ENCODE measurements around the gene CELF4.

The CELF4 gene

DNA sequence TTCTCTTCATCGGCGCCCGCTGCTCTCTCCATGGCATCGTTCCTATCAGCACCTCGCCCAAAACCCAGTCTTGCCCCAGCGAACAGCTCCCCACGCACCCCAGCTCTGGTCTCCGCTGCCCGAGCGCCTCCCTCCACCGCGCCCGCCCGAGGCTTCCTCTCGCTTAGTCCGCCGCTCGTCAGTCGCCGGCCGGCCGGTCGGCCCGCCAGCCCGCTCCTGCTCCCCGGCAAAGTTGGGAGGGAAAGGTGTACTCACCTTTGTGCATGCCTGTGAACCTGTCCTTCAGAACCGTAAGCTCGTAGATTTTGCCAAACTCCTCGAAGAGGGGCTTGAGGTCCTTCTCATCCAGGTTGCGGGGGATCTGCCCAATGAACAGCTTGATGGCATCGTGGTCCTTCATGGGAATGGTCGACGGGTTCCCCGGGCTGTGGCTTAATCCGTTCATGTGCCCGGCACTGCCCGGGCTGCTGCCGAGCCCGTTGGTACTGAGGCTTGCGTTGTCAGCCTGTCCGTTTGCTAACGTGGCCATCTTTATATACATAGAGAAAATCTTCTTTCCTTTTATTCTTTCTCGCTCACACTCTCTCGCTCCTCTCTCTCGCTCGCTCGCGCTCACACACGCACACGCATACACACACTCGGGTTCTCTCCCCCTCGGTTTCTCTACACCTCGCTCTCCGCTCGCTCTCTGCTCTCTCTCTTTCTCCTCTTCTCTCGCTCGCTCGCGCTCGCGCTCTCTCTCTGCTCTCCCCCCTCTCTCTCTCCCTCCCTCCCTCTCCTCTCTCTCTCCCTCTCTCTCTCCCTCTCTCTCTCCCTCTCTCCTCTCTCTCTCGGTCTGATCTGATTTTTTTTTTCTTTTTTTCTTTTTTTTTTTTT lies at the start of gene CELF4:
Gene CELF4 (minus strand): TSS at position 698 of the 876 bp plus-strand sequence.
- DNase-seq: peak; percentile 88

DNA sequence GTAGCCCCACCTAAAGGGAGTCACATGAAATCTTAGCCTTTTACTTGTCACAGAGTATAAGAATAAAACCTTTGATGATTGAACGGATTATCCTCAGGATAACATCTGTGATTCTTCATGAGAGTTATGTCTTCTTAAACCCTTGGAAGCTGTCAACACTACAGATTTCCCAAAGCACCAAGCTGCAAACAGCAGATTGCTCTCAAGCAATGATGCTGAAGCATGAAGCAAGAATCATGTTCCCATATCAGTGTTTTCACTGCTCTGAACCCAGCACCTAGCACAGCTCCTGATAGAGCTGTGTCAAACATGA lies 47.6 kb upstream of the CELF4 start:
- no peak for DNase-seq

DNA sequence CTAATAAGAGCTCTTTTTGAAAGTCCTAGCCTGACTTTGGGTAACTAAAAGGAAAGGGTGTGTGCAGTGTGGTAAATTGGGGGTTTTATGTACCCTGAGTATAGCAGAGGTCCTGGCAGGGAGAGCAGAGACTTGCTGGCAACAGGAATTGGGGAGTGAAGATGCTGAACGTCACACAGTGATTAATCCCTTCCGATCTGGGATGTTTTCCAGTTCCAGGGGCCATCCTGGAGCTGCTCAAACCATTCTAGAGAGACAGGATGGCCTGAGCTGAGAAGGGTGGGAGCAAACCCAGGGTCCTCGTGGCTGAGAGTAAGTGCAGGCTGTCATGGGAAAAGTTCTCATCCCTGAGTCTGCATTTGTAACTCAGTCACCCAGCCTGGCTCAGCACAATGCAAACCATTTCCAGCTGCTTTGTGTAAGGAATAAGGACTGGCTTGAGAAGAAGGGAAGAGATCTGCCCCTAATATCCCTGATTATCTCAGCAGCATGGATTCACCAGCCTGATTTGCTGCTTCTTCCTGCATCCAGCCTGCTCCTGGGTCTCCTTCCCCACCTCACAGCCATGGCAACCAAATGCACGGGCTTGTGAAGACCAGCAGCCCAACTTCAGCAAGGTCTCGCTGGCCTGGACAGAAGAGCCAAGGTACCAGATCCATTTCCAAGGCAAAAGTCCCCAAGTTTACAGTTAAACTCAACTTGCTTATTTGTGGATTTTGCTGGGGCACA lies 47.1 kb upstream of the CELF4 start:
- DNase-seq: no peak

DNA sequence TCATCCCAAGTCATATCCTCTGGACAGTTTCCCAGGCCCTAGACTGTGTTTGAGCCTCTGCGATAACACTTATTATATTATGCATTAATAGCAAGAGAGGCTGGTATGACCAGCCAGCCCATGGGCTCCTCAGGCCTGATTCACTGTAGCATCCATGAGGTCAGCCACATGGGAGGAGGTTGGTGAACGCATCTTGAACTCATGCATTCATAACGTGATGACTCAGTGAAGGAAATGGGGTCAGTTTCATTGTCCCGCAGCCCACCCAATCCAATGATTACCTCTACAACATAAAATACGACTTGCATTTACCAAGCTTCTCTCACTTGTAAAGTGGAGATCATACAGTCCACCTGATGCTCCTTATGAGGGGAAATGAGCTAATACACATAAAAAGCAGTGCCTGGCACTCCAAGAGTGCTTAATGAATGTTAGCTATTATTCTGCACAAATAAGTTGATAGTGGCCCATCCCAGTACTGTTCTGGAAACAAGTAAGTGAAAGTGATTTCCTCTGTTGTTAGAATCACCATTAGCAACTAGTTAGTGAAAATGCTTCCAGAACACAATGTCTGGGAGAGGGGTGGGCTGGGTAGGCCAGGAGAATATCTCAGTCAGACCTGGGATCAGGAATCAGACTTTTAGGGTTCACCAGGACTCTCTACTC lies 46.1 kb upstream of the CELF4 start:
- DNase-seq: no peak

DNA sequence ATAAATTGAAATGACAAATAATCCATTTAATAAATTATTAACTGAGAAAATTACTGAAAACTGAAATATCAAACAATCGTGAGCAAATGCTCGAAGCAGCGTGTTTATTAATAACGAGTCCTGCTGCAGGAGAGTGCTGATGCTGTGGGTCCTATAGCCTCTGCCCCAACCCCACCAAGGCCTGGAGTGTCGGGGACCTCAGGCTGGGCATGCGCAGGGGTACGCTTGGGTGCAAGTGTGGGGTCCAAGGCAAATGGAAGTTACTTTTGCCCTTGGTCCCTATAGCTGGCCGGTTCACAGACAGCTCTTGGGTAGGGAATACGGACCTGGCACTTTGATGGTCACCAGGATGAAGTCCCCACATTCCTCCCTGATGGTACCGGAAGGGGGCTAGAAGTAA lies 43.3 kb upstream of the CELF4 start:
- no peak for DNase-seq

GRCh38 chr18:37607281-37607680 lies 41.7 kb upstream of the CELF4 start:
- DNase-seq: no peak

DNA sequence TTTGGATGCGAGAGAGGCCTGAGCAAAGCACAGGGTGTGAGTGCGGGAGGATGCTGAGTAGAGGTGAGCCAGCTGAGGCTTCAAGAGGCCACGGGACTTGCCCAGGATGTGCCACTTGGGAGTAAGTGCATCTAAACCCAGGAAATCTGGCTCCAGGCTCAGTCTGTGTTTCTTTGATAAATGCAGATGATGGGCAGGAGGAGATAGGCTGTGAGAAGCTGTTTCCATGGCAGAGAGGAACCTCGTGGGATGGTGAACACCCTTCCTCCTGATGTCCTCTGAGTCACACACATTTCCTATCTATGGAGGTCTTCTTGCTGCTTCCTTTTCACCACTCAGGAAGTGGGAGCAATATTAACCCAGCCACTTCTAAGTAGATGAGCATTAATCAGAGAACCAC lies 38.4 kb upstream of the CELF4 start:
- DNase-seq: no peak

- DNase-seq: no peak
These were observed 33.6 kb upstream of the CELF4 start for GRCh38 chr18:37598966-37599896.

GRCh38 chr18:37598396-37598795 lies 32.8 kb upstream of the CELF4 start:
- no peak for DNase-seq

DNA sequence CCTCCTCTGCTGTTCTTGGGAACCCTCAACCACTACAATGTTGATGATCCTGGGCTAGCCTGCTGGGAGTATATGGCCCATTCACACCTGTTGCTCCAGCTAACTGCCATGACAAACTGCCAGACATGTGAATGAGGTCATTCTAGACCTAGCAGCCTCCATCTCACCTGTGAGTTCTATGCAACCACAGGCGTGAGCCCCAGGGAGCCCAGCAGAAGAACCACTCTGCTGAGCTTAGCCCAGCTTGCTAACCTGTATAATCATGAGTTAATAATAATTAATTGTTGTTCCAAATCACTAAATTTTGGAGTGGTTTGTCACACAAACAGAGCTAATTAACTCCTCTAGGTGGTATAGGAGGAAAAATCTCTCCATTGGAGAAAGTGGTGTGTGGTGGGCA lies 24.7 kb upstream of the CELF4 start:
- no peak for DNase-seq

- no peak for DNase-seq
These were observed 22.7 kb upstream of the CELF4 start for GRCh38 chr18:37588289-37588688.

GRCh38 chr18:37586656-37587225 lies 21.1 kb upstream of the CELF4 start:
- no peak for DNase-seq

DNA sequence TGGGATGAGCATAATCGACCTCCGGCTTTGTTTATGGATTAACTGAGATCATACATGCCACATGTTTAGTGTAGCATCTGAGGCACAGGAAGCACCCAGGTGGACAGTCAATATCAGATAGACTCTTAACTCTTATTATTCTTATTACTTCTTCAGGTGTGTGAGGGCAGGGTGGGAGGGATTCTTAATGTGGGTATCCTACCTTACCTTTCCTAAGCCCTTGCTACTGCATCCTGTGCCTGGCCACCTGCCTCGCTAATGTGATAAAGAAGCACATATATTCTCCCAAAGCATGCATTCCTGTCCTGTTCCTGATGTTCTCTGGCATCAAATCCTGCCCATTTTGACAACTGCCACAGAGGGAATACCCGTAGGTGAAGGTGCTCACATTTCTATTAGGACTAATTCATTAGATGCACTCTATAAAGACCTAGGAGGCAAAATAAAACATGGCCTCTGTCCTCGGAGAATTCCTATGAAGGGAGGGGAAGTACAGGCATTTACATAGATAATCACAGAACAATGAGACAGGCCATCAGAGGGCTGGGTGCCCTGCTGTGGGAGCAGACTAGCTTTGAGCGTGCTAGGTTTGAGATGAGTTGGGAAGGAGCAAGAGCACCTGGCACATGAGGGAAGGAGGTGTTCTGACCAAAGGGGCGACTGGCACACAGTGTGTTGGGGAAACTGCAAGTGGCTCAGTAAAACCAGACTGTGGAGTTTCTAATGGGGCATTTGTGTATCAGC lies 19.5 kb upstream of the CELF4 start:
- no peak for DNase-seq

DNA sequence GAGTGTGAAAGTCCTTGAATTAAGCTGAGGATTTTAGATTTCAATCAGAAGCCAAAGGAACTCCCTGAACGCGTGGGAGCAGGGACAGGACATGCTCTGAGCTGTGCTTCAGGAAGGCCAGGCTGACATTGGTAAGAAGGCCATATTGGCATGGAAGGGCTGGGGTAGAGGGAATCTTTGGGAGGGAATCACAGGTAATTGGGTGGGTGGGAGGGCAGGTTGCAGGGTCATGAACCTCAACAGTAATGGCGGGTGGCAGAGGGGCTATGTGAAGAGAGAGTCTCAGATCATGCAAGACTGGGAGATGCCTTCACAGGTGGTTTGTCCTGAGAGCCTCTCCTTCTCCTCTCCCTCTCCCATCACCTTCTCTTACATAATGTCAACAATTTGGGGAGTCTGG lies 18.6 kb upstream of the CELF4 start:
- DNase-seq: no peak

- DNase-seq: no peak
These were observed 16.7 kb upstream of the CELF4 start for GRCh38 chr18:37582261-37582660.

- peak; percentile 66 for DNase-seq
These were observed 13.4 kb upstream of the CELF4 start for GRCh38 chr18:37578886-37579513.

DNA sequence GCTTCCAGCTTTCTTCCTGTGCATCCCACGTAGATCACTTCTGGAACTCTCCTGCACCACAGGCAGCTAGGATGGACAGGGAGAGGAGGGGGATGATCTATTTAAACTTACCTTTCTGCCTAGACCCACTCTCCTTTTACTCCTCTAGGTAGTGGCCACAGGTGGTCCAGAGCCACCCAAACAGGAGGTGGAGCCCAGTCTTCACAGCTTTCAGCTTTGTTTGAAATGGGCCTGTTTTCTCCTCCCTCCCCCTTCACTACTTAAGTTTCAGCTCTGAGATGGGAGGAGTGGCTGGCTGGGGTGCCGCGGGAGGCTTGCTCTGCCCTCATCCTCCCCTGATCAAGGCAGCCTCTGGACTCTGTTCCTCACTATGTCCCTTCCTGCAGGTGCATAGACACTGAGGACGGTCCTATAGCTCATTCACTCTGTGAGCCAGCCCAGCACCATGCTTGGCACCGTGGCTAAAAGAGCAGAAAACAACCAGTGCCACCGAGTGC lies 12.6 kb upstream of the CELF4 start:
- no peak for DNase-seq

DNA sequence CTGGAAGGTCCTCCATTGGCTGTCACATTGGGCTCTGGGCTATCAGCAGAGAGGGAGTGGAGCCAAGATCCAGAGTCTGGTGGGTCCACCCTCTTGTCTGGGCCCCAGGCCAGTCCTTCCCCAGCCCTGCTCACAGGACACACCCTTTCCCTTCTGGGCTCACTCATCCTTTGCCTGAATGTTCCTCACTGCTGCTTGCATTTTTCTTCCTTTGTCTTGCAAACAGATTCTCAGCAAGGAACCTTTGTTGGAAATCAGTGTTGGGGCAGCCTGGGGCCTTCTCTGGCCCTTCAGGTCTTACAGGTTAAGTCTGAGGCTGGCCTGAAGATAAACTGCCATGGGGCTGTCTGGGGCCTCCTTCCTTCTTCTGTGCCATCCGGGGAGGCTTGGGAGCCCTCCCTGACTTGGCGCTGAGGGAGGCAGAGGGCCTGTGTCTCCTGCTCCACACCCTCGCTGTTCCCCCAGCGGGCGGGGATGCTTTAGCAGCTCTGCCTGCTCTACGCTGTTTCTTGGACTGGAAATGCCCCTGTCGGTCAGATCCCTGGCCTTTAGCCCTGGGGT lies 11.5 kb upstream of the CELF4 start:
- no peak for DNase-seq

- no peak for DNase-seq
These were observed 10.0 kb upstream of the CELF4 start for GRCh38 chr18:37575646-37576045.

DNA sequence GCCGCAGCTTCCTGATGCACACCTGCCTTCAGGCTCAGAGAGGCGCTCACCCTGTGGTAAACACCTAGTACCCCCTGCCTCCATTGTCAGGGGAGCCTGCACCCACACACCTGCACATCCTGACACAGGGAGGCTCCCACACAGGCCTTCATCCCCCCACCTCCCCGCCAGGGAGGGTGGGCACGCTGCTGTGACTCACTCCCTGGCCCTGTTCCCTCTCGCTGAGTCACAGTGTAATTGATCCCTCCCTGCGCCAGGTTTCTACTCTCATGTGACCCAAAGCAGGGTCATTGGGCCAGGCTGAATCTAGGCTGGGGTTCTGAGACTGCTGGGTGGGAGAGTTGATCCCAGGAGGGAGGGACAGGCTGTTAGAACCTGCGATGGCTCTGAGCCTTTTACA lies 8.5 kb upstream of the CELF4 start:
- no peak for DNase-seq

- no peak for DNase-seq
These were observed 7.1 kb upstream of the CELF4 start for GRCh38 chr18:37572736-37573135.

All from NCI-H510A treated with DMSO at 0.1 percent for 48 hours (cell line).